Stimulated activated CD4-positive, alpha-beta T cell treated with anti-CD3 and anti-CD28 coated beads, Interleukin-2, amount 100 ng/mL, for 4 hours (primary cell): ENCODE data around the gene LIPC.

Source experiments
- DNase-seq: peaks from one replicate; pipeline ENCODE4 v3.0.0-alpha.2; 2020; ENCODE audit warnings: low read depth

The LIPC gene

GRCh38 chr15:58475573-58476524 is 44.1 kb downstream of the LIPC start:
- DNase-seq = no peak

- DNase-seq = no peak
Measured at GRCh38 chr15:58476525-58477162, 44.9 kb downstream of the LIPC start.

- DNase-seq = no peak
Measured at GRCh38 chr15:58477170-58477569, 45.4 kb downstream of the LIPC start.

- DNase-seq = no peak
Measured at GRCh38 chr15:58478035-58478434, 46.2 kb downstream of the LIPC start.

GRCh38 chr15:58478579-58478978 is 46.8 kb downstream of the LIPC start:
- DNase-seq = no peak

GRCh38 chr15:58479941-58480340 is 48.1 kb downstream of the LIPC start:
- no peak for DNase-seq

- DNase-seq = no peak
Measured at GRCh38 chr15:58483376-58483775, 51.6 kb downstream of the LIPC start.

GRCh38 chr15:58484791-58485600 is 53.2 kb downstream of the LIPC start:
- DNase-seq = no peak

GRCh38 chr15:58486062-58486461 is 54.3 kb downstream of the LIPC start:
- DNase-seq = no peak

- no peak for DNase-seq
Measured at GRCh38 chr15:58486564-58486963, 54.8 kb downstream of the LIPC start.

- no peak for DNase-seq
Measured at GRCh38 chr15:58487041-58487723, 55.4 kb downstream of the LIPC start.

- DNase-seq = no peak
Measured at GRCh38 chr15:58487724-58488120, 55.9 kb downstream of the LIPC start.

GRCh38 chr15:58489289-58490085 is 57.7 kb downstream of the LIPC start:
- DNase-seq = no peak

- no peak for DNase-seq
Measured at GRCh38 chr15:58490086-58490887, 58.5 kb downstream of the LIPC start.

- no peak for DNase-seq
Measured at GRCh38 chr15:58490888-58491473, 59.2 kb downstream of the LIPC start.

GRCh38 chr15:58491499-58492202 is 59.9 kb downstream of the LIPC start:
- DNase-seq = no peak

GRCh38 chr15:58492661-58493397 is 61.0 kb downstream of the LIPC start:
- no peak for DNase-seq

- DNase-seq = no peak
Measured at GRCh38 chr15:58494567-58494966, 62.8 kb downstream of the LIPC start.
